Stomach smooth muscle (tissue), 2 donors: ENCODE results near the gene ANAPC15.

Experiments used
- H3K27ac ChIP-seq: one replicate; pipeline ENCODE4 v1.7.0; 2013; ENCODE audit warnings: mild to moderate bottlenecking, low read length, inconsistent platforms
- H3K27me3 ChIP-seq, 2 donors: one replicate each; pipeline ENCODE4 v1.7.0; 2013; ENCODE audit warnings: low read length in 2 of 2; ENCODE audit not compliant: insufficient read depth in 2 of 2, control insufficient read depth in 1 of 2
- H3K36me3 ChIP-seq, 2 donors: one replicate each; pipeline ENCODE4 v1.7.0; 2013; ENCODE audit warnings: low read length in 2 of 2; ENCODE audit not compliant: control insufficient read depth in 2 of 2, insufficient read depth in 2 of 2
- H3K4me1 ChIP-seq: one replicate; pipeline ENCODE4 v1.7.0; 2013; ENCODE audit warnings: low read length; ENCODE audit not compliant: control insufficient read depth, insufficient read depth
- H3K4me3 ChIP-seq, 2 donors: one replicate each; pipeline ENCODE4 v1.7.0; 2013; ENCODE audit warnings: low read length in 2 of 2
- H3K9ac ChIP-seq, 2 donors: one replicate each; pipeline ENCODE4 v1.7.0; 2013; ENCODE audit warnings: low read length in 2 of 2, mild to moderate bottlenecking in 1 of 2
- H3K9me3 ChIP-seq, 2 donors: one replicate each; pipeline ENCODE4 v1.7.0; 2013; ENCODE audit warnings: low read length in 2 of 2; ENCODE audit not compliant: control insufficient read depth in 2 of 2
- donor health status: healthy.
- donor health status: Pancreatic carcinoma.

Gene ANAPC15

GRCh38 chr11:72103754-72104167 is 8.7 kb downstream of the ANAPC15 start:
- Histone ChIP-seq H3K27me3 (no peaks in the 10 kb centered on the region), H3K4me1 (peaks cover 42% of the 10 kb centered on the region), H3K4me3 (peak overlapping the region; percentile 77 to 80), H3K27ac (peak overlapping the region; percentile 94), H3K9ac (peak overlapping the region; percentile 73 to 77), H3K9me3 (no peaks in the 10 kb centered on the region), H3K36me3 (peaks cover 3 to 20% of the 10 kb centered on the region in 2 donors)

DNA sequence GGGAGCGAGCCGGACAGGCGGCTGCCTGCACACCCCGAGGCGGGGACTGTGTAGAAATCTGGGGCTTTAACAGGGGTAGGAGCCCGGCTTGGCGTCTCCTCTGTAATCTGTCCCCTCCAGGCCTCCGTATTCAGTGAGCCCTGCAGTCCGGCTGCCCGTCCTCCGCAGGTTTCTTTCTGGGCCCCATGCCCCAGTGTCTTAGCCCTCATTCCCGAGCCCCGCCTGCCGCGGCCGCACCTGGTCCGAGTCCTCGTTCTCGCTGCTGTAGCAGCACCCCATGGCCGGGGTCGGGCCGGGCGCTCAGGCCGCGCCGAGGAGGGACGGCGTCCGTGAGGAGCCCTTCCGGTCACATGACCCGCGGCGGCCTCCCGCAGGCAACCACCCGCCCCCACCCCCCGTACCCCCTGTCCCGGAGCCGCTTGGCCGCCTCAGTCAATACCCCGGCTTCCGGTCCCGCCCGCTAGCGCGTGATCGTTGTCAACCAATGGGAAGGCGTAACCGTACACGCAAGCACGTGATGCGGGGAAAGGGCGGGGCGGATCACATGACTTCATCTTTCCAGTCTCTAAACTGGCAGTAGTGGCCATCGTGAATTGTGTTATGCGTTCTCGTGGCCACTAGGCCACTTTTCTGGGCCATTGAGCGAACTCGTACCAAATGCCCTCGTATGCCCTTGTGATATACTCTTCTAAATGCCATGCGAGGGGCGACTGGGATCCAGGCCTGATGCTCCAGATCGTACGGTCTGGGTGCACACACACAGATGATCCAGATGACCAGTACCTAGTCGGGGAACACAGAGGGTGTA is 9.3 kb downstream of the ANAPC15 start, which contains the start of gene LAMTOR1:
TSS of gene LAMTOR1 (minus strand) at position 352 of the 808 bp plus-strand sequence. CDS start at position 279, 73 bp downstream.
- Histone ChIP-seq H3K9ac (peak within 1 kb of the TSS; percentile 81 to 98), H3K4me1 (peaks cover 42% of the 10 kb centered on the region), H3K36me3 (peaks cover 9 to 26% of the 10 kb centered on the region in 2 donors), H3K27me3 (no peaks in the 10 kb centered on the region), H3K27ac (peak within 1 kb of the TSS; percentile 94), H3K9me3 (no peaks in the 10 kb centered on the region), H3K4me3 (peak within 1 kb of the TSS; percentile 80 to 98)

DNA sequence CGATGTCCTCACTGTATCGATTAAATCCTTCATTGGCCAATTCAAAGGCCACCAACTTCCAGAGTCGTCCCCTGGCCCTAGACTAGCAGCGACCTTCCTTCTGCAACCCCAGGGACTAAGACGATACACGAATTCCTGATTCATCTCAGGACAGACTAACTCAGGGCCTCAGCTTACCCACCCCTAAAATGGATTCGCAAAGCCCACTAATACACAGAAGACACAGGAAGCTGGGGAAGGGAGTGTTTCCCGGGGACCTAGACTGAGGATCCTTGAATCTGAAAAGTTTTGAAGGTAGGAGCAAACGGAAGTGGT is 9.9 kb downstream of the ANAPC15 start:
- Histone ChIP-seq H3K36me3 (peaks cover 15 to 31% of the 10 kb centered on the region in 2 donors), H3K9me3 (no peaks in the 10 kb centered on the region), H3K27ac (peak overlapping the region; percentile 91), H3K27me3 (no peaks in the 10 kb centered on the region), H3K4me1 (peaks cover 42% of the 10 kb centered on the region), H3K4me3 (peak overlapping the region; percentile 61 to 98), H3K9ac (peak overlapping the region; percentile 81 to 98)

GRCh38 chr11:72102162-72102561 is 10.3 kb downstream of the ANAPC15 start:
- Histone ChIP-seq H3K27me3 (no peaks in the 10 kb centered on the region), H3K9ac (peak overlapping the region; percentile 81 to 98), H3K9me3 (no peaks in the 10 kb centered on the region), H3K27ac (peak overlapping the region; percentile 91), H3K4me3 (peak overlapping the region; percentile 61 to 98), H3K4me1 (peaks cover 42% of the 10 kb centered on the region), H3K36me3 (peaks cover 19 to 35% of the 10 kb centered on the region in 2 donors)

GRCh38 chr11:72100462-72100861 is 12.0 kb downstream of the ANAPC15 start:
- Histone ChIP-seq H3K4me3 (no peak overlapping the region), H3K9me3 (no peaks in the 10 kb centered on the region), H3K4me1 (peaks cover 42% of the 10 kb centered on the region), H3K27ac (no peak overlapping the region), H3K27me3 (no peaks in the 10 kb centered on the region), H3K9ac (peak overlapping the region in 1 of 2 donors; percentile 42), H3K36me3 (peaks cover 26 to 44% of the 10 kb centered on the region in 2 donors)

GRCh38 chr11:72100009-72100408 is 12.5 kb downstream of the ANAPC15 start:
- Histone ChIP-seq H3K27ac (no peak overlapping the region), H3K27me3 (no peaks in the 10 kb centered on the region), H3K4me3 (no peak overlapping the region), H3K9me3 (no peaks in the 10 kb centered on the region), H3K4me1 (peaks cover 42% of the 10 kb centered on the region), H3K36me3 (peaks cover 28 to 48% of the 10 kb centered on the region in 2 donors), H3K9ac (peak overlapping the region in 1 of 2 donors; percentile 21)

DNA sequence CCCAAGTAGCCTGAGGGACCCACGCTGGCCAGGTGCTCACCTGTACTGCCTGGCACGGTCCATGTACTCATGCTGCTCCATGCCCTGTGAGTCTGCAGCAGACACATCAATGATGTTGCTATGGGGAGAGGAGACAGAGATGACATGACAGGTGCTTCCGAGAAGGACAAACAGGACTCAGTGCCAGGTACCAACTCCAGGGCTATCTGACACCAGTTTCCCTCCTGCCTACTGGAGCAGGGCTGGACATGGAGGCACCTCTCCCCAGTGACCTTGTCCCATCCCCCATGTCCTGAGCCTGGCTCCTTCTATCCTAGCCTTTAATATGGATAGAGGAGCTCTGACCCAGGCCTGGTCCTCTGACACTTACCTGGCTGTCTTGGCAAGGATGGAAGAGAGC is 13.8 kb downstream of the ANAPC15 start:
- peaks cover 35 to 54% of the 10 kb centered on the region in 2 donors for H3K36me3 ChIP-seq
- no peaks in the 10 kb centered on the region for H3K9me3 ChIP-seq
- peaks cover 40% of the 10 kb centered on the region for H3K4me1 ChIP-seq
- H3K4me3 ChIP-seq: no peak overlapping the region
- H3K27ac ChIP-seq: no peak overlapping the region
- peak overlapping the region in 1 of 2 donors; percentile 21 for H3K9ac ChIP-seq
- H3K27me3 ChIP-seq: no peaks in the 10 kb centered on the region

DNA sequence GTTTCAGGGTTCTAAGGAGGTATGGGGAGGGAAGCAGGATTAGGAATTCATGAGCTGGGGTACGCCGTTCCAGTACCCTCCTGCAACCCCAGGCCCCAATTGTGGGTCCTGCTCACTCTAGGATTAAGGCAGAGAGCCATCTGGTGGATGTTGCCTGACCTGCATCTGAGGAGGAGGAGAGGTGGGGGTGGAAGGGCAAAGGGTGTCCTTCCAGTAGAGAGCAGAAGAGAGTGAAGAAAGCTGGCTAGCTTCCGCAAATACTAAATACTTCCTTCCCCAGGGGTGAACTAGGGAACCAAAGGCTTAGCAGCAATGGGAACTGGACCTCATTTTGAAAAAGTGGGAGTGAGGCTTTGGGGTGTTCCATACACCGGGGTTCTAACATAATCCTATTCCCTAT is 21.2 kb downstream of the ANAPC15 start:
- Histone ChIP-seq H3K27ac (peak overlapping the region; percentile 8), H3K4me3 (no peak overlapping the region), H3K9ac (peak overlapping the region; percentile 18 to 47), H3K4me1 (peaks cover 7% of the 10 kb centered on the region), H3K9me3 (no peaks in the 10 kb centered on the region), H3K27me3 (no peaks in the 10 kb centered on the region), H3K36me3 (peaks cover 25 to 28% of the 10 kb centered on the region in 2 donors)

DNA sequence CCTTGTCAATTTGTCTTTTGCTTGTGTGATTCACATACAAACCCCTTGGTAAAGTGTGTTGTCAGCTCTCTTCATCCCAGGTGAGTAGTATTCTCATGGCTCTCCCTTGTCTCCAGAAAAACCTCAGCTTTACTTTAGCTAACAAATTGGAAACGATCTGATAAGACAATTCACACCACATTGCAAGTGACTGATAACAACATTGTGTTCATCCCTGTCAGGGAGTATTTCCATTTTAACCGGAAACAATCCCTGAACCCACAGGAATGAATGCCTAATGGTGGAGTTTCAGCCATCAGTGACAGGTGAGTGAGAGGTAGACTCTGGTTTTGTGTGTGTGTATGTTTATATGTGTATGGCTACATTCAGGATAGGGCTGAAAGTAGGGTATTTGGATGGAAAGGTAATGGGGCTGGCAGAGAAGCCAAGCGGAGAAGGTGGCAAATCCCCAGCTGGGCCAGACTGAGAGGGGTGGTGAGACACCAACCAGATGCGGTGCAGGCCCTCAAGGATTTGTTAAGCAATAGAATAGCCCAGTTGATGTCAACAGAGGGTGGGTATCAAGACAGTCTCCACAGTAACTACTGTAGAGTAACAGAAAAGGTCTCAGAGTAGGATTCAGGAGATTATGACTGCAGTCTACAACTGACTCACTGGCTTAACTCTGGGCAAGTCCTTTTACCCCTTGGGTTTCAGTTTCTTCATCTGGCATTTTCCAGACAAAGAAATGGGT is 24.3 kb downstream of the ANAPC15 start:
- peaks cover 7% of the 10 kb centered on the region for H3K4me1 ChIP-seq
- peaks cover 18% of the 10 kb centered on the region in 2 donors for H3K36me3 ChIP-seq
- H3K4me3 ChIP-seq: no peak overlapping the region
- no peaks in the 10 kb centered on the region for H3K9me3 ChIP-seq
- no peak overlapping the region for H3K27ac ChIP-seq
- no peaks in the 10 kb centered on the region for H3K27me3 ChIP-seq
- peak overlapping the region in 1 of 2 donors; percentile 1 for H3K9ac ChIP-seq

DNA sequence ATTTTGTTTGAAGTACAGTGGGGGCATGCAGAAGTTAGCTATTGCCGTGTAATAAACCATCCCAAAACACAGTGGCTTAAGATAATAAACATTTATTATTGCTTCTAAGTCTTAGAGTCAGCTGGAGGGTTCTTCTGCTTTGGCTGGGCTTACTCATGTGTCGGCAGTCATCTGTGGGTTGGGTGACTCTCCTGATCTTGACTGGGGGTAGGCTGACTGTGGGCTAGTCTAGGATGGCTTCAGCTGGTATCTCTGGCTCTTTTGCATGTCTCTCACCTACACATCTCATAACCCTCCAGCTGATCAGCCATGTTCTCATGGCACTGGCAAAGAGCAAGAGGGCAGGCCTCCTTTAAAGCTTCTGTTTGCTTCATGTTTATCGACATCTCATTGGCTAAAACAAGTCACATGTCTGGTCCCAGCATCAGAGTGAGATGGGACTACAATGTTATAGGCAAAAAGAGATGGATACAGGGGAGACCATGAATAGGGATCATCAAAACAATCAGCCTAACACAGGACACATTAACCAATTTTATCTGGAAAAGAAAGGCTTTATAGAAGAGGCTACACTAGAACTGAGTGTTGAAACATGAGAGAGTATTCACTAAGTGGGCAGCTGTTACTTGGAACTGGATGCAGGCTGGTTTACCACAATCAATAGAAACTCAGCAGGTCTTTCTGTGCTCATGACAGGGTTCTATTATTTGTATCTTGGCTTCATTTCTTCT is 26.7 kb downstream of the ANAPC15 start:
- no peaks in the 10 kb centered on the region for H3K27me3 ChIP-seq
- peaks cover 18% of the 10 kb centered on the region in 2 donors for H3K36me3 ChIP-seq
- H3K9me3 ChIP-seq: no peaks in the 10 kb centered on the region
- no peak overlapping the region for H3K4me3 ChIP-seq
- no peak overlapping the region for H3K9ac ChIP-seq
- no peak overlapping the region for H3K27ac ChIP-seq
- H3K4me1 ChIP-seq: peaks cover 6% of the 10 kb centered on the region
